Measurements from ENCODE around the gene ROM1. TPM values are rescaled to one million over a fixed set of nuclear protein-coding genes. Genes with fewer than 3 reads are reported as not detected.

The ROM1 gene
- 1 to 10 TPM; 3.1 to 9.2 (median 5.2) TPM for total RNA-seq

- peaks cover 20 to 32% (median 21%) of the 10 kb centered on the region in 4 donors for H3K4me1 ChIP-seq
- peak within 1 kb of the TSS; percentile 95 to 99 (median 98) for H3K27ac ChIP-seq
- peak; percentile 90 to 97 for DNase-seq
- H3K36me3 ChIP-seq, result peaks cover 3 to 61% (median 23%) of the 10 kb centered on the region in 4 donors
- peak in 1 of 4 donors; percentile 33 for TF ChIP-seq POLR2A (IDR thresholded peaks at IDR 0.05)
- no peak for TF ChIP-seq EP300 (IDR thresholded peaks at IDR 0.05)
- peak; percentile 4 to 29 for TF ChIP-seq POLR2AphosphoS5 (IDR thresholded peaks at IDR 0.05)
- TF ChIP-seq CTCF (IDR thresholded peaks at IDR 0.05), result peak; percentile 94 to 99 (median 96)
- 6 to 7% methylated on average over 5 to 23 of the region's 91 CpGs for WGBS, 2 donors
- peak within 1 kb of the TSS; percentile 66 to 95 (median 78) for H3K4me3 ChIP-seq
- H3K27me3 ChIP-seq, result no peaks in the 10 kb centered on the region
- H3K9me3 ChIP-seq, result no peaks in the 10 kb centered on the region
- peak; percentile 89 to 94 for ATAC-seq (ENCODE audit: low FRiP score in 2 of 2)
Measured at GRCh38 chr11:62612366-62613290, at the start of gene ROM1, which contains the start of gene EML3. TSS of gene ROM1 (plus strand) at chr11:62613257. CDS start at chr11:62613282, 25 bp downstream. TSS of gene EML3 (minus strand) at chr11:62612775. CDS start at chr11:62612457, 318 bp downstream.

GRCh38 chr11:62565100-62565802 is 47.8 kb upstream of the ROM1 start:
- H3K4me3 ChIP-seq, result no peak overlapping the region
- TF ChIP-seq POLR2A (IDR thresholded peaks at IDR 0.05) (no peak), POLR2AphosphoS5 (IDR thresholded peaks at IDR 0.05) (no peak), EP300 (IDR thresholded peaks at IDR 0.05) (no peak), CTCF (IDR thresholded peaks at IDR 0.05) (no peak)
- H3K36me3 ChIP-seq, result peaks cover 35 to 81% (median 71%) of the 10 kb centered on the region in 4 donors

GRCh38 chr11:62566247-62566646 is 46.8 kb upstream of the ROM1 start:
- no peak overlapping the region for H3K4me3 ChIP-seq
- no peak overlapping the region for H3K27ac ChIP-seq
- H3K36me3 ChIP-seq, result peaks cover 42 to 90% (median 81%) of the 10 kb centered on the region in 4 donors
- H3K4me1 ChIP-seq, result peaks cover under 1 to 2% (median under 1%) of the 10 kb centered on the region in 4 donors
- DNase-seq, result peak in 1 of 2 donors; percentile 60
- TF ChIP-seq POLR2AphosphoS5 (IDR thresholded peaks at IDR 0.05) (no peak), EP300 (IDR thresholded peaks at IDR 0.05) (no peak), POLR2A (IDR thresholded peaks at IDR 0.05) (no peak), CTCF (IDR thresholded peaks at IDR 0.05) (no peak)
- H3K27me3 ChIP-seq, result no peaks in the 10 kb centered on the region
- ATAC-seq (ENCODE audit: low FRiP score in 2 of 2), result no peak
- no peaks in the 10 kb centered on the region for H3K9me3 ChIP-seq
- 95% methylated on average over 8 of the region's 8 CpGs for WGBS, 2 donors

More at GRCh38 chr11:62565100-62565802, 47.8 kb upstream of the ROM1 start:
- Histone ChIP-seq H3K27ac (no peak overlapping the region), H3K9me3 (no peaks in the 10 kb centered on the region), H3K27me3 (no peaks in the 10 kb centered on the region), H3K4me1 (peaks cover 9 to 12% (median 11%) of the 10 kb centered on the region in 4 donors)
- WGBS, 2 donors, result 69 to 70% methylated on average over 5 of the region's 5 CpGs
- no peak for DNase-seq
- ATAC-seq (ENCODE audit: low FRiP score in 2 of 2), result no peak

- DNase-seq, result no peak
- Histone ChIP-seq H3K36me3 (peaks cover 42 to 93% (median 85%) of the 10 kb centered on the region in 4 donors), H3K27ac (peak overlapping the region in 2 of 4 donors; percentile 15 to 17), H3K9me3 (no peaks in the 10 kb centered on the region), H3K4me1 (peaks cover 0 to 6% (median 3%) of the 10 kb centered on the region in 4 donors), H3K27me3 (no peaks in the 10 kb centered on the region), H3K4me3 (no peak overlapping the region)
- 86% methylated on average over 8 of the region's 8 CpGs for WGBS, 2 donors
- no peak for TF ChIP-seq POLR2AphosphoS5 (IDR thresholded peaks at IDR 0.05)
- TF ChIP-seq EP300 (IDR thresholded peaks at IDR 0.05), result no peak
- TF ChIP-seq CTCF (IDR thresholded peaks at IDR 0.05), result no peak
- TF ChIP-seq POLR2A (IDR thresholded peaks at IDR 0.05), result no peak
- ATAC-seq (ENCODE audit: low FRiP score in 2 of 2), result no peak
Measured at GRCh38 chr11:62567018-62567633, 45.9 kb upstream of the ROM1 start.
